GM08714 (cell line): ENCODE data around the gene ZG16B.

ENCODE experiments used
- H3K4me3 ChIP-seq: fragments of 200-500 bp; sonication (Bioruptor generic); 2 replicates; pipeline ENCODE4 v1.5.1; 2014; ENCODE audit warnings: mild to moderate bottlenecking, low read length, inconsistent platforms
- ZNF274 ChIP-seq: IDR thresholded peaks from 2 replicates; pipeline ENCODE4 v1.6.1; 2012; ENCODE audit warnings: mild to moderate bottlenecking, low read depth, low read length

The ZG16B gene

GRCh38 chr16:2816751-2817339 is 13.3 kb upstream of the ZG16B start, which contains the start of gene PRSS21:
Gene PRSS21, plus strand, starts transcription at chr16:2817237. Its CDS starts 32 bp downstream, at chr16:2817269.
- no peak for TF ChIP-seq ZNF274
- H3K4me3 ChIP-seq = peak within 1 kb of the TSS; percentile 47; the same call in 1 of the 2 replicates

DNA sequence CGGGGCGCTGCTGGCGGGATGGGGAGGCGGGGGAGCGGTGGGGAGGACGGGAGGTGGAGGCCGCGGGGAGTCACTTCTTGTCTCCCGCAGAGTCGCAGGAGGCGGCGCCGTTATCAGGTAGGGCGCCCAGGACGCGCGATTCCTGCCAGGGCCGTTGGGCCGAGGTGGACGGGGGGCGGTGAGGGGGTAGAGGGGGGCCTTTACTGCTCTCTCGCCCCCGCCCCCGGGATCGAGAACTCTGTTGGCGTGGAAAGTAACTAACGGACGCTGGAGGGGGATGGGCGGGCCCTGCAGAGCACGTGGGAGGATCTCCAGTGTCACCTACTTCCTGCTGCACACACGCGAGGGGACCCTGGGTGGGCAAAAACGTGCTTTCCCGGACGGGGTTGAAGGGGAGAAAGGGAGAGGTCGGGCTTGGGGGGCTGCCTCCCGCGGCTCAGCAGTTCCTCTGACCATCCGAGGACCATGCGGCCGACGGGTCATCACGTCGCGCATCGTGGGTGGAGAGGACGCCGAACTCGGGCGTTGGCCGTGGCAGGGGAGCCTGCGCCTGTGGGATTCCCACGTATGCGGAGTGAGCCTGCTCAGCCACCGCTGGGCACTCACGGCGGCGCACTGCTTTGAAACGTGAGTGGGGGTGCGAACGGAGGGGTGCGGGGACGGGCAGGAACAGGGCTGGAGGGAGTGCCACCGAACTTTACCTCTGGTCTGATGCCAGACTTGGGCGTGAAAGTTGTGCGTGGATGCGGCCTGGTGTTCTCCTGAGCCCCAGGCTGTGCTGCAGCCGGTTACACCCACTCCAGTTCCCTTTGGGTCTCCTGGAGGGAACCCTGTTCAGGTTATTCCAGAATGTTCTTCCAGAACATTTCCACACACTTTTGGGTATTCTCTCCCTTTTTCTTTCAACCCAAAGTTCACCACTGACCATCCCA is 12.5 kb upstream of the ZG16B start:
- peak overlapping the region; percentile 13; the same call in 1 of the 2 replicates for H3K4me3 ChIP-seq
- TF ChIP-seq ZNF274 = no peak

DNA sequence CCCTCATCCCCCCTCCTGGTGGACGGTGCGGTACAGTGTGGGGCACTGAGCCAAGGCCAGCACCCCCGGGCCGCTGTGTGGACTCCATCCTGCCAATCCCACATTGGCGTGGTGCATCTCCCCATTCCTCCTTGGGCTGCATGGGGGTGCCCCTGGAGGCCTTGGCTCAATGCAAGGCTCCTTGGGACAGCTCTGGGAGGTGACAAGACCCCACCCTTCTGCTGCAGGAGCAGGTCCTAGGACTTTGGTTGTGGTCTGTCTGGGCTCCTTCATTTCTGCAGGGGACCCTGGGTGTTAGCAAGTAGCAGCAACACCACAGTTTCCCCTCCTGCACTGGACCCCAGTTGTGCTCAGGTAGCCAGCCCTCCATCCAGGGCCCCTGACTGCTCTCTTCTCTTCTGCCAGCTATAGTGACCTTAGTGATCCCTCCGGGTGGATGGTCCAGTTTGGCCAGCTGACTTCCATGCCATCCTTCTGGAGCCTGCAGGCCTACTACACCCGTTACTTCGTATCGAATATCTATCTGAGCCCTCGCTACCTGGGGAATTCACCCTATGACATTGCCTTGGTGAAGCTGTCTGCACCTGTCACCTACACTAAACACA is 11.7 kb upstream of the ZG16B start:
- TF ChIP-seq ZNF274 = no peak

GRCh38 chr16:2819179-2819938 is 10.7 kb upstream of the ZG16B start:
- no peak overlapping the region for H3K4me3 ChIP-seq
- TF ChIP-seq ZNF274 = no peak

More for the DNA sequence above, 11.7 kb upstream of the ZG16B start:
- H3K4me3 ChIP-seq = no peak overlapping the region

DNA sequence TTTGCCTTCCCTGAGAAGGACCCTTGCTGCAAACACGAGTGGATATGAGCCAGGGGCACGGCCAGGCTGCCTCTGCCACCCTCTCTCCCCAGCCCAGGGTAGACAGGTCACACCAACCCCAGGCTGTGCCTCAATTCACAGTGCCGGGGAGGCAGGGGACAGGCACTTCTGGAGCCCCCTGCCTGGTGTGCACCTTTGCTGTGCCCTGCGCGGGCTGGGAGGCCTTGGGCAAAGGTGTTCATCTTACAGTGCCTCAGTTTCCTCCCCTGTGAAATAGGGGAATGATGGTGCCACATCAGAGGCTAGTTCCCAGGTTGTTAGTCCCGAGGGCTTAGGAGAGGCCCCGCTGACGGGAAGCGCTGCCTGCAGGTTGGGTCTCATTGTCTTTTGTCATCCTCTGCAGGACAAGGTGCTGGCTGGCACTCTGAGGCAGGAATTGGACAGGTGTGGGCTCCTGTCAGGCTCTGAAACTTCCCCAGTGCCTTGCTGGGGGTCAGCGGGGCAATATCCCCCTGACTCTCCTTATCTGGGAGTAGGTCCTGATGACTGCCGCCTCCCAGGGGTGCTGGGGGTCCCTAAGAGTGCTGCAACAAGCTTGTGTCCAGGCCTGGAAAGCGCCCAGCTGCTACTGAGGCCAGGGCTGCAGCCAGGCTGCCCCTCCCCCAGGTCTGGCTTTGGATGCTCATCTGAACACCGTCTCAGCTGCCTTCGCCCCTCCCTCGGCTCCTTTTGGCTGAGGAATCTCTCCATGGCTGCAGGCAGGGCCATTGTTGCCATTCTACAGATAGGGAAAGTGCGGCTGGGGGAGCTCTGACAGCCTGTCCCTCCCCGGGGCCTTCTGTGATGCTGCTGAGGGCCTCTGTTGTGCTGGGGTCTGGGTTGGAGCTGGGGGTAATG is 9.9 kb upstream of the ZG16B start:
- no peak overlapping the region for H3K4me3 ChIP-seq
- TF ChIP-seq ZNF274 = no peak

DNA sequence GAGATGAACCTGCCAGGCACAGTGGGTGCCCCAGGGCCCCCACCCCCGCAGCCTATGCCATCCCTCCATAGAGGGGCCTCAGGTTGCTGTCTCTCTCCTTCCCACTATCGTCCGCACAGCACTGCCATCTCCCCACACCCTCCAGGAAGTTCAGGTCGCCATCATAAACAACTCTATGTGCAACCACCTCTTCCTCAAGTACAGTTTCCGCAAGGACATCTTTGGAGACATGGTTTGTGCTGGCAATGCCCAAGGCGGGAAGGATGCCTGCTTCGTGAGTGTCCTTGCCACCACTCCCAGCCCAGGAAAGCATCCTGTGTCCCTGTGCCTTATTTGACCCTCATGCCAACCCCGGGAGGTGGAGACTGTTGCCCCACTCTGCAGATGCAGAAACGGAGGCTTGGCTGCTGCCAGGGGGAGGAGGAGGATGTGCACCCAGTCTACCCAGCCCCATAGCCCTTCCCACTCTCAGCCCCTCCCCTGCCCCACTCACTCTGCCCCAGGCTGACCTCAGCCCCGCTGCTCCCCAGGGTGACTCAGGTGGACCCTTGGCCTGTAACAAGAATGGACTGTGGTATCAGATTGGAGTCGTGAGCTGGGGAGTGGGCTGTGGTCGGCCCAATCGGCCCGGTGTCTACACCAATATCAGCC is 9.1 kb upstream of the ZG16B start:
- no peak for TF ChIP-seq ZNF274
- no peak overlapping the region for H3K4me3 ChIP-seq

DNA sequence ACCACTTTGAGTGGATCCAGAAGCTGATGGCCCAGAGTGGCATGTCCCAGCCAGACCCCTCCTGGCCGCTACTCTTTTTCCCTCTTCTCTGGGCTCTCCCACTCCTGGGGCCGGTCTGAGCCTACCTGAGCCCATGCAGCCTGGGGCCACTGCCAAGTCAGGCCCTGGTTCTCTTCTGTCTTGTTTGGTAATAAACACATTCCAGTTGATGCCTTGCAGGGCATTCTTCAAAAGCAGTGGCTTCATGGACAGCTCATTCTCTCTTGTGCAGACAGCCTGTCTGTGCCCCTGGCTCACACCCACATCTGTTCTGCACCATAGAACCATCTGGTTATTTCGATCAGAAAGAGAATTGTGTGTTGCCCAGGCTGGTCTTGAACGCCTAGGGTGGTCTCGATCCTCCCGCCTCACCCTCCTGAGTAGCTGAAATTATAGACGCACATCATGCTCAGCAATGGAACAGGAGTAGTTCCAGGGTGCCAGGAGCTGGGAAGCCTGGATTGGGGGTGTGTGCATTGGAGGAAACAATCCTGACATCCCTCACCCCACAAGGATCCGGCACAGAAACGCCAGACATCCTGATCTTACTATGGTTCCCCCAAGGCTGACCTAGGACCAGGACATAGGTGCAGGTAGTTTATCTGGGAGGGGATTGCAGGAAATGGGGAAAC is 8.5 kb upstream of the ZG16B start:
- no peak for TF ChIP-seq ZNF274
- no peak overlapping the region for H3K4me3 ChIP-seq

GRCh38 chr16:2822158-2822495 is 8.0 kb upstream of the ZG16B start:
- no peak for TF ChIP-seq ZNF274
- H3K4me3 ChIP-seq = no peak overlapping the region

GRCh38 chr16:2822496-2822895 is 7.6 kb upstream of the ZG16B start:
- H3K4me3 ChIP-seq = no peak overlapping the region
- TF ChIP-seq ZNF274 = no peak

DNA sequence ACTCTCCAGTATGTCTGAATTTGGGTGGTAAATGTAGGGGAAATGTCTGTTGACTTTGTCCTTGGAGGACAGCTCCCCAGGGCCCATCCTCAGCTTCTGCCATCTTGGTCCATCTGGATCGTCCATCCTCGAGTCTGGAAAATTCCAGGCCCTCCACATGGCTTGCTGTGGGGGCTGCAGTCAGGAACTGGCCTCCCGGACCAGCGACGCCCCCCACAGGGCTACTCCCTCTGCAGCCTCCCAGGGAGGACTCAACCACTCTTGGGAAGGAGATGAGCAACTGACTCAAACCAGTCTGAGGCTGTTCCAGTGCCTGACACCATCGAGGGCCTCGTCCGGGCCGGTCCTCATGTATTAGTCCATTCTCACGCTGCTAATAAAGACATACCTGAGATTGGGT is 5.5 kb upstream of the ZG16B start:
- no peak overlapping the region for H3K4me3 ChIP-seq
- TF ChIP-seq ZNF274 = no peak

DNA sequence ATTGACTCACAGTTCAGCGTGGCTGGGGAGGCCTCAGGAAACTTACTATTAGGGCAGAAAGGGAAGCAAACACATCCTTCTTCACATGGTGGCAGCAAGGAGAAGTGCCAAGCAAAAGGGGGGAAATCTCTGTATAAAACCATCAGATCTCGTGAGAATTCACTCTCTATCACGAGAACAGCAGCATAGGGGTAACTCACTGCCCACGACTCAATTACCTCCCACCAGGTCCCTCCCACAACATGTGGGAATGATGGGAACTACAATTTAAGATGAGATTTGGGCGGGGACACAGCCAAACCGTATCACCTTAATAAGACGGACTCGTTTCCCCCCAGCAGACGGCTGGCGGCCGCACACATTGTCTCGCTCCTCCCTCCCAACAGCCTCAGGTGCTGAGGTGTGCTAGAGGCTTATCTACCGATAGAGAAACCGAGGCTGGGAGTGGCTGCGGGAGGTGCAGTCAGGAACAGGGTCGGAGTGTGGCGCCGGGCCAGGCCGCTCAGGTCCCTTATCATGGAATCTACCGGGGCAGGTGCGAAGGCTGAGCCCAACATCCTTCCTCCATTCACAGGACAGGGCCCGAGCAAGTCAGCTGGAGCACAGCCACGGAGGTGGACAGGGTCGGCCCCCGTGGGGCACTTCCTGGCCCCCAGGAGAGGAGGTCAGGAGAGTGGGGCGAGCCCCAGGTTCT is 4.9 kb upstream of the ZG16B start:
- no peak for TF ChIP-seq ZNF274
- H3K4me3 ChIP-seq = no peak overlapping the region

DNA sequence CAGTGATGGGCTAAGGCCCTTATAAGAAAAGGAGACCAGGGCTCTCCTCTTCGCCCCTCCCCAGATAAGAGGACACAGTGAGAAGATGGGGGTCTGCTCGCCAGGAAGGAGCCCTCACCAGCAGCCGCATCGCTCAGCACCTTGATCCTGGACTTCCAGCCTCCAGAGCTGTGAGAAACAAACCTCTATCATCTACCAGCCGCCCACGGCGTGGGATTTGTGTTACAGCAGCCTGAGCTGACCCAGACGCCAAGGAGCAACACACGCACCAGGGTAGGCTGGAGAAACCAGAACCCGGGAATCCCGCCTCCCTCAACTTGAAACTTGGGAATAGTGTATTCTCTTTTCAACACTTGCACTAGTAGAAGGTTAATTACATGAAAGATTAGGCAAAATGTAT is 4.2 kb upstream of the ZG16B start:
- TF ChIP-seq ZNF274 = no peak
- H3K4me3 ChIP-seq = no peak overlapping the region
